ENCODE data around the gene CD47. TPM values are rescaled to one million over a fixed set of nuclear protein-coding genes. Genes with fewer than 3 reads are reported as not detected.

CD47 gene
- total and polyA plus RNA-seq, 2 of the 4 experiments (the other 2 are of a cell fraction) = 45.9 to 52.0 TPM

DNA sequence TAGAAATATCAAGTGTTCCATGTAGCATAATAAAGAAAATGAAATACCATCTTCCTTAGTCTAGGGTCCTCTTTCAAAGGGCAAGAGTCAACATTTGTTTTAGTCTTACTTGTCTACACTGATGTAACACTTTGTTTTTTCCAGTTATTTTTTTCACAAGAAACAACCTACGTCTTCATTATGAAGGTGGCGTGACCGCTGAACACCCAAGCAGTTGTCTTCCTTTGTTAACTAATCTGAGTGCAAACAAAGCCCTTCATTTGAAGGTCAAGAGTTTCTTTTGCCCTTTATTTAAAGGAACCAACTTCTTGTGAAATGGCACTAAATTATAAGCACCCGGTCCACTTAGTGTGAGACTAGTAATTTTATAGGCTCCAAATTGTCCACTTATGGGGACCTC, 73.2 kb downstream of the CD47 start:
- H2AK5ac ChIP-seq (ENCODE audit: low read depth, low read length) = no peak overlapping the region
- no peak overlapping the region for H4K8ac ChIP-seq (ENCODE audit: low read depth in 2 of 2, low read length in 2 of 2)
- TF ChIP-seq CHD1 (IDR thresholded peaks at IDR 0.05; ENCODE audit: low read depth, low read length) (no peak), NFE2L2 (IDR thresholded peaks at IDR 0.05; ENCODE audit: low read depth, low read length) (no peak), POLR2A (IDR thresholded peaks at IDR 0.05; ENCODE audit: low read depth, low read length) (no peak), BHLHE40 (IDR thresholded peaks at IDR 0.05; ENCODE audit: low read depth, low read length) (no peak), MAZ (IDR thresholded peaks at IDR 0.05; ENCODE audit: borderline replicate concordance, low read depth, low read length) (no peak)
- TF ChIP-seq, protein P1, sequence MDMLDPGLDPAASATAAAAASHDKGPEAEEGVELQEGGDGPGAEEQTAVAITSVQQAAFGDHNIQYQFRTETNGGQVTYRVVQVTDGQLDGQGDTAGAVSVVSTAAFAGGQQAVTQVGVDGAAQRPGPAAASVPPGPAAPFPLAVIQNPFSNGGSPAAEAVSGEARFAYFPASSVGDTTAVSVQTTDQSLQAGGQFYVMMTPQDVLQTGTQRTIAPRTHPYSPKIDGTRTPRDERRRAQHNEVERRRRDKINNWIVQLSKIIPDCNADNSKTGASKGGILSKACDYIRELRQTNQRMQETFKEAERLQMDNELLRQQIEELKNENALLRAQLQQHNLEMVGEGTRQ (IDR thresholded peaks at IDR 0.05; ENCODE audit: low read depth, low read length) = no peak
- CTCF ChIA-PET = interaction anchor here (1.0 kb wide), 1 partner anchor 8 kb away, joined by 3 read pairs; no protein-coding TSS in a partner anchor
- H3K9me3 ChIP-seq (ENCODE audit: control insufficient read depth, insufficient read depth, low read length) = no peaks in the 10 kb centered on the region
- no peak overlapping the region for H3K4me3 ChIP-seq (ENCODE audit: insufficient read depth, low read depth, low read length)
- H3K4ac ChIP-seq (ENCODE audit: low read depth, low read length) = no peak overlapping the region
- H4K91ac ChIP-seq (ENCODE audit: insufficient read depth, low read depth, low read length) = no peak overlapping the region
- BruUV-seq (replicated peaks) = no TSS peak
- H2BK5ac ChIP-seq (ENCODE audit: low read depth, low read length, poor library complexity, severe bottlenecking) = no peak overlapping the region
- no peak overlapping the region for H2AK9ac ChIP-seq (replicated peaks; ENCODE audit: low read depth, low read length, poor library complexity)
- in situ Hi-C loops (cut with MboI; ENCODE audit: low sequenced_read_pairs) (no loop called here), dilution Hi-C loops (cut with HindIII; ENCODE audit: low sequenced_read_pairs, unreplicated experiment) (no loop called here), intact Hi-C loops (cut with micrococcal nuclease) (no loop called here)
- DNase-seq = no peak
- H2BK120ac ChIP-seq (ENCODE audit: low read depth, low read length) = no peak overlapping the region
- no peaks in the 10 kb centered on the region for H4K20me1 ChIP-seq (ENCODE audit: insufficient read depth, low read length)
- no peak overlapping the region for H2AFZ ChIP-seq (replicated peaks; ENCODE audit: low read length, poor library complexity)
- WGBS, 2 experiments (ENCODE audit: extremely low coverage in 2 of 2, insufficient read length in 1 of 2) = no CpG with 5 or more reads among the region's 4 CpGs
- no peak overlapping the region for H3K27ac ChIP-seq (ENCODE audit: insufficient read depth, low read length)
- no peak overlapping the region for H4K5ac ChIP-seq (ENCODE audit: low read depth, low read length)
- no peak for ATAC-seq (ENCODE audit: low read depth)
- no peak overlapping the region for H3K4me2 ChIP-seq (ENCODE audit: low read depth, low read length)
- no peak overlapping the region for H3K9ac ChIP-seq (ENCODE audit: low read depth, low read length)
- no peak overlapping the region for H3K56ac ChIP-seq (ENCODE audit: extremely low read depth, insufficient read depth, low read length)
- H3K9me1 ChIP-seq (ENCODE audit: insufficient read depth, low read length) = no peaks in the 10 kb centered on the region
- H3K23ac ChIP-seq (ENCODE audit: low read depth, low read length) = no peak overlapping the region
- no peak overlapping the region for H2BK15ac ChIP-seq (ENCODE audit: low read depth, low read length)
- POLR2A ChIA-PET (ENCODE audit: unreplicated experiment) = no interaction called here
- no peaks in the 10 kb centered on the region for H3K36me3 ChIP-seq (ENCODE audit: control insufficient read depth, insufficient read depth, low read length)
- H3K4me1 ChIP-seq (ENCODE audit: control insufficient read depth, insufficient read depth, low read length) = peaks cover 1% of the 10 kb centered on the region; the same call in 1 of the 2 replicates
- H3K14ac ChIP-seq (replicated peaks; ENCODE audit: low read depth, low read length) = no peak overlapping the region
- H3K18ac ChIP-seq (ENCODE audit: low read depth, low read length) = no peak overlapping the region
- H3K27me3 ChIP-seq (ENCODE audit: control insufficient read depth, insufficient read depth, low read length) = peaks cover 21% of the 10 kb centered on the region
- H2BK20ac ChIP-seq (ENCODE audit: low read depth, low read length) = no peak overlapping the region
- H3K79me1 ChIP-seq (ENCODE audit: low read depth in 1 of 2, low read length in 2 of 2) = no peaks in the 10 kb centered on the region

Measured in IMR-90 (cell line).